Kidney (tissue), 14 donors: ENCODE results near the gene NDUFC1. TPM values are rescaled to one million over a fixed set of nuclear protein-coding genes. Genes with fewer than 3 reads are reported as not detected.

ENCODE experiments used
- DNase-seq, 5 donors: peaks; one replicate each; pipeline ENCODE4 v3.0.0-alpha.2; 2013 to 2020
- FAIRE-seq: peaks from 2 replicates; lab custom pipeline; 2012; peaks lifted over from hg19 to GRCh38; lab: Jason Lieb, UNC
- H3K27ac ChIP-seq, 2 donors: one replicate each; pipeline ENCODE4 v1.7.0; 2013; ENCODE audit warnings: low read depth in 2 of 2, low read length in 2 of 2, inconsistent platforms in 1 of 2
- H3K27me3 ChIP-seq: one replicate; pipeline ENCODE4 v1.7.1; 2013; ENCODE audit warnings: low read length, inconsistent platforms; ENCODE audit not compliant: control insufficient read depth, insufficient read depth
- H3K36me3 ChIP-seq, 3 donors: one replicate each; pipeline versions ENCODE4 v1.7.0 to v1.7.1; 2013; ENCODE audit warnings: low read length in 3 of 3, control low read depth in 1 of 3, inconsistent platforms in 1 of 3; ENCODE audit not compliant: insufficient read depth in 3 of 3, control insufficient read depth in 2 of 3
- H3K4me1 ChIP-seq, 3 donors: one replicate each; pipeline versions ENCODE4 v1.7.0 to v1.7.1; 2013; ENCODE audit warnings: low read length in 3 of 3, inconsistent platforms in 1 of 3, low read depth in 1 of 3; ENCODE audit not compliant: control insufficient read depth in 2 of 3, insufficient read depth in 2 of 3
- H3K4me3 ChIP-seq, 3 donors: one replicate each; pipeline versions ENCODE4 v1.7.0 to v1.8.1; 2013; ENCODE audit warnings: low read length in 3 of 3, control low read depth in 1 of 3, inconsistent platforms in 1 of 3
- H3K9ac ChIP-seq, 3 donors: one replicate each; pipeline versions ENCODE4 v1.7.0 to v1.7.1; 2013; ENCODE audit warnings: low read length in 3 of 3, control low read depth in 1 of 3, inconsistent platforms in 1 of 3
- H3K9me3 ChIP-seq, 3 donors: one replicate each; pipeline versions ENCODE4 v1.7.0 to v1.7.1; 2013; ENCODE audit warnings: low read length in 3 of 3, control low read depth in 1 of 3, inconsistent platforms in 1 of 3; ENCODE audit not compliant: control insufficient read depth in 2 of 3, insufficient read depth in 1 of 3
- intact Hi-C: fragments of 100-400 bp; cut with DNase I; formaldehyde crosslinking; loops from one replicate; pipeline ENCODE4 v1.11.1; 2022
- polyA plus RNA-seq: library from polyadenylated mRNA; stranded (reverse); fragments of 350-450 nt; fragmentation: Illumina TruSeq; extraction: RNeasy Lipid Tissue Mini Kit (QIAGEN cat#74804); gene quantifications from one replicate; pipeline ENCODE4 v1.2.3, GENCODE V29; 2014; ENCODE audit warnings: low read depth, low replicate concordance; ENCODE audit not compliant: insufficient read depth
- total RNA-seq: library from RNA; stranded (reverse); fragmentation: NEBNext Ultra II Directional; extraction: Animal tissue kit (Norgen Biotek cat#: 25700); gene quantifications from one replicate; pipeline ENCODE4 v1.2.1, GENCODE V29; 2021
- TF ChIP-seq, protein P1 (sequence below): IDR thresholded peaks from 3 replicates; pipeline ENCODE4 v1.5.1; 2012; ENCODE audit warnings: mild to moderate bottlenecking, moderate library complexity, borderline replicate concordance; ENCODE audit not compliant: insufficient read depth; ENCODE audit errors: extremely low read depth
- donor health status: control.
- donor health status: control.
- donor health status: control.
- donor health status: control.
- donor health status: control.
- donor health status: DM: yes; HTN: yes; CAD: no.
- donor health status: Normal renal cell carcinoma (clear cell type).

Gene NDUFC1
- total and polyA plus RNA-seq, 2 donors from 2014 or later, result 75.9 to 378 TPM

DNA sequence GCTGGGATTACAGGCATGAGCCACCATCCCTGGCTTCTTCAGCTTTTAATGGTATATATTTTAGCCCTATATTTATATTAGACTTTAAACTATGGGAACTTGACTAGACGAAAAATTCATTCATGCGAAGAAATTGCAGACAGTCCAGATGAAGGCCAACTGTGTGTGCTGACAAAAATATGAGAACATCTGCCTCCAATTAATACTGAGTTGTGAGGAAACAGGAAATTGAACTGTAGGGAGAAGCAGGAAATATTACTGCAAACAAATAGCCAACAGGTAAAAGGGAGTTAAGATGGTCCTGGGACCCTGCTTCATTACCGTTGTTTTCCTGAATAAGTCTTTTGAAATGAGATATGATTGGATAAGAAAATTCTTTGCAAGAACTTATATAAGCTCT, 48.6 kb downstream of the NDUFC1 start:
- no peak for DNase-seq
- no peaks in the 10 kb centered on the region for H3K9me3 ChIP-seq
- no peak overlapping the region for H3K27ac ChIP-seq
- intact Hi-C loops, result no loop called here
- H3K9ac ChIP-seq, result no peak overlapping the region
- H3K4me3 ChIP-seq, result no peak overlapping the region
- FAIRE-seq, result no peak
- TF ChIP-seq, protein P1, sequence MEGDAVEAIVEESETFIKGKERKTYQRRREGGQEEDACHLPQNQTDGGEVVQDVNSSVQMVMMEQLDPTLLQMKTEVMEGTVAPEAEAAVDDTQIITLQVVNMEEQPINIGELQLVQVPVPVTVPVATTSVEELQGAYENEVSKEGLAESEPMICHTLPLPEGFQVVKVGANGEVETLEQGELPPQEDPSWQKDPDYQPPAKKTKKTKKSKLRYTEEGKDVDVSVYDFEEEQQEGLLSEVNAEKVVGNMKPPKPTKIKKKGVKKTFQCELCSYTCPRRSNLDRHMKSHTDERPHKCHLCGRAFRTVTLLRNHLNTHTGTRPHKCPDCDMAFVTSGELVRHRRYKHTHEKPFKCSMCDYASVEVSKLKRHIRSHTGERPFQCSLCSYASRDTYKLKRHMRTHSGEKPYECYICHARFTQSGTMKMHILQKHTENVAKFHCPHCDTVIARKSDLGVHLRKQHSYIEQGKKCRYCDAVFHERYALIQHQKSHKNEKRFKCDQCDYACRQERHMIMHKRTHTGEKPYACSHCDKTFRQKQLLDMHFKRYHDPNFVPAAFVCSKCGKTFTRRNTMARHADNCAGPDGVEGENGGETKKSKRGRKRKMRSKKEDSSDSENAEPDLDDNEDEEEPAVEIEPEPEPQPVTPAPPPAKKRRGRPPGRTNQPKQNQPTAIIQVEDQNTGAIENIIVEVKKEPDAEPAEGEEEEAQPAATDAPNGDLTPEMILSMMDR, result no peak
- no peaks in the 10 kb centered on the region for H3K36me3 ChIP-seq
- H3K4me1 ChIP-seq, result no peaks in the 10 kb centered on the region
- H3K27me3 ChIP-seq, result no peaks in the 10 kb centered on the region

GRCh38 chr4:139253046-139253445, 49.2 kb downstream of the NDUFC1 start:
- TF ChIP-seq, protein P1, result no peak
- intact Hi-C loops, result no loop called here
- H3K27ac ChIP-seq, result no peak overlapping the region
- H3K9ac ChIP-seq, result no peak overlapping the region
- no peaks in the 10 kb centered on the region for H3K36me3 ChIP-seq
- FAIRE-seq (no peak), DNase-seq (no peak)
- no peaks in the 10 kb centered on the region for H3K9me3 ChIP-seq
- H3K4me3 ChIP-seq, result no peak overlapping the region
- H3K4me1 ChIP-seq, result no peaks in the 10 kb centered on the region
- no peaks in the 10 kb centered on the region for H3K27me3 ChIP-seq

- H3K4me3 ChIP-seq, result no peak overlapping the region
- intact Hi-C loops, result no loop called here
- TF ChIP-seq, protein P1, result no peak
- no peak overlapping the region for H3K27ac ChIP-seq
- H3K36me3 ChIP-seq, result no peaks in the 10 kb centered on the region
- H3K27me3 ChIP-seq, result no peaks in the 10 kb centered on the region
- H3K9ac ChIP-seq, result no peak overlapping the region
- no peak for FAIRE-seq
- no peaks in the 10 kb centered on the region for H3K4me1 ChIP-seq
- no peaks in the 10 kb centered on the region for H3K9me3 ChIP-seq
- DNase-seq, result no peak
Observed at GRCh38 chr4:139247700-139248238, 54.5 kb downstream of the NDUFC1 start.

GRCh38 chr4:139247241-139247640, 55.0 kb downstream of the NDUFC1 start:
- no peak for FAIRE-seq

More at GRCh38 chr4:139247241-139247640, 55.0 kb downstream of the NDUFC1 start:
- no peak for DNase-seq
- H3K4me3 ChIP-seq, result no peak overlapping the region
- H3K4me1 ChIP-seq, result no peaks in the 10 kb centered on the region
- no peaks in the 10 kb centered on the region for H3K36me3 ChIP-seq
- TF ChIP-seq, protein P1, result no peak
- no peak overlapping the region for H3K9ac ChIP-seq
- no peak overlapping the region for H3K27ac ChIP-seq
- no peaks in the 10 kb centered on the region for H3K9me3 ChIP-seq
- H3K27me3 ChIP-seq, result no peaks in the 10 kb centered on the region
- intact Hi-C loops, result no loop called here
